Psoas muscle (tissue), 8 donors: ENCODE measurements around the gene GLDC. TPM values are rescaled to one million over a fixed set of nuclear protein-coding genes. Genes with fewer than 3 reads are reported as not detected.

ENCODE experiments used
- ATAC-seq, 4 donors: fragments of 200-7000 bp; cut with Tn5 transposase; one replicate each; pipeline ENCODE4 v1.9.1; 2020; ENCODE audit warnings: moderate library complexity in 3 of 4, mild to moderate bottlenecking in 2 of 4
- DNase-seq, 2 donors: peaks; one replicate each; pipeline ENCODE4 v3.0.0-alpha.2; 2020
- H3K27ac ChIP-seq: fragments of 200-600 bp; one replicate; pipeline ENCODE4 v1.8.0; 2022
- H3K27me3 ChIP-seq, 3 donors: fragments of 200-600 bp in 1 of 3; one replicate each; pipeline versions ENCODE4 v1.6.1 to v1.8.0; 2013 to 2022; ENCODE audit warnings: low read length in 2 of 3, mild to moderate bottlenecking in 2 of 3, moderate library complexity in 1 of 3; ENCODE audit not compliant: insufficient read depth in 3 of 3
- H3K36me3 ChIP-seq, 2 donors: fragments of 200-600 bp in 1 of 2; one replicate each; pipeline versions ENCODE4 v1.6.1 to v1.8.0; 2013 to 2022; ENCODE audit warnings: low read depth in 1 of 2, mild to moderate bottlenecking in 1 of 2, moderate library complexity in 1 of 2; ENCODE audit not compliant: insufficient read depth in 1 of 2
- H3K4me1 ChIP-seq: fragments of 200-600 bp; one replicate; pipeline ENCODE4 v1.8.0; 2022
- H3K4me3 ChIP-seq: fragments of 200-600 bp; one replicate; pipeline ENCODE4 v1.8.0; 2022; ENCODE audit warnings: mild to moderate bottlenecking
- H3K9me3 ChIP-seq: fragments of 200-600 bp; one replicate; pipeline ENCODE4 v1.8.0; 2022
- WGBS, 3 donors: extraction: QIAGEN DNeasy Blood & Tissue Kit; methylation state at CpG; one replicate each; pipeline versions ENCODE4 v1.1.6 to v1.1.7; 2013; 5-methylcytosine and 5-hydroxymethylcytosine counted together
- intact Hi-C, 2 donors: fragments of 100-400 bp; cut with DNase I; formaldehyde crosslinking; loops; one replicate each; pipeline versions ENCODE4 v1.11.0 to v1.14.2; 2022
- polyA plus RNA-seq, 3 donors: library from polyadenylated mRNA; stranded (reverse); fragments of 200-250 nt; gene quantifications; one replicate each; pipeline ENCODE4 v1.2.3, GENCODE V29; 2013
- total RNA-seq, 4 donors: library from RNA; stranded (reverse); fragmentation: NEBNext Ultra II Directional in 2 of 4; extraction: Animal tissue kit (Norgen Biotek cat#: 25700) in 2 of 4; gene quantifications; one replicate each; pipeline versions ENCODE4 v1.2.1 to v1.2.4, GENCODE V29; 2021 to 2023
- TF ChIP-seq, protein P1 (sequence below): fragments of 200-600 bp; IDR thresholded peaks from one replicate; pipeline ENCODE4 v1.8.0; 2022; ENCODE audit warnings: antibody characterized with exemption
- donor health status: healthy with polysubstance abuse.
- donor health status: DM: no; HTN: no; CAD: no; lungs with moderate emphysema.
- donor health status: Bipolar disorder and iron deficiency.
- donor health status: healthy.
- donor health status: DM: yes; HTN: yes; CAD: no.
- donor health status: DM: no; HTN: no; CAD: no.
- donor health status: DM: no; HTN: no; CAD: no.
- donor health status: DM: yes; HTN: yes; CAD: no.

GLDC gene
- total and polyA plus RNA-seq, 7 donors, result 0.30 to 2.3 (median 1.3) TPM

DNA sequence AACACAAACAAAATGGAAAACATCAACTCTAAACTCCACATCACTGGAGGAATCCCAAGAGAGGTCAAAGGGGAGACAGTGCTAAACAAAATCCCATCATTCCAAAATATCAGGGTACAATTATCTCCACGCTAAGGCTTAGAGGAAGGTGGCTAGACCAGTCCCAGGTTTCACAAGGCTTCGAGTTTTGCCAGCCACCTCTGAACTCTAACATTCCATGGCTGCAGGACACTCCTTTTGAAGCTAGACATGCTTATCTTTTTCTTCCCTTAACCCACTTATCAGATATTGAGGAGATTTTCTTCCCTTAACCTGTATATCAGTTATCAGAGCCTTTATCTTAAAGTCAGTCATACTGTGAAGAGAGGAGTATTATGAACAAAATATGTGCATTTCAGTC lies 53.3 kb downstream of the GLDC start:
- intact Hi-C loops, result no loop called here
- H3K36me3 ChIP-seq, result no peaks in the 10 kb centered on the region
- no peak overlapping the region for H3K27ac ChIP-seq
- TF ChIP-seq, protein P1, sequence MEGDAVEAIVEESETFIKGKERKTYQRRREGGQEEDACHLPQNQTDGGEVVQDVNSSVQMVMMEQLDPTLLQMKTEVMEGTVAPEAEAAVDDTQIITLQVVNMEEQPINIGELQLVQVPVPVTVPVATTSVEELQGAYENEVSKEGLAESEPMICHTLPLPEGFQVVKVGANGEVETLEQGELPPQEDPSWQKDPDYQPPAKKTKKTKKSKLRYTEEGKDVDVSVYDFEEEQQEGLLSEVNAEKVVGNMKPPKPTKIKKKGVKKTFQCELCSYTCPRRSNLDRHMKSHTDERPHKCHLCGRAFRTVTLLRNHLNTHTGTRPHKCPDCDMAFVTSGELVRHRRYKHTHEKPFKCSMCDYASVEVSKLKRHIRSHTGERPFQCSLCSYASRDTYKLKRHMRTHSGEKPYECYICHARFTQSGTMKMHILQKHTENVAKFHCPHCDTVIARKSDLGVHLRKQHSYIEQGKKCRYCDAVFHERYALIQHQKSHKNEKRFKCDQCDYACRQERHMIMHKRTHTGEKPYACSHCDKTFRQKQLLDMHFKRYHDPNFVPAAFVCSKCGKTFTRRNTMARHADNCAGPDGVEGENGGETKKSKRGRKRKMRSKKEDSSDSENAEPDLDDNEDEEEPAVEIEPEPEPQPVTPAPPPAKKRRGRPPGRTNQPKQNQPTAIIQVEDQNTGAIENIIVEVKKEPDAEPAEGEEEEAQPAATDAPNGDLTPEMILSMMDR, result no peak
- ATAC-seq, result no peak
- H3K4me3 ChIP-seq, result no peak overlapping the region
- no peaks in the 10 kb centered on the region for H3K4me1 ChIP-seq
- no peak for DNase-seq
- H3K9me3 ChIP-seq, result no peaks in the 10 kb centered on the region
- WGBS, 3 donors, result 57 to 85% (median 68%) methylated on average over 2 of the region's 2 CpGs
- no peaks in the 10 kb centered on the region for H3K27me3 ChIP-seq

DNA sequence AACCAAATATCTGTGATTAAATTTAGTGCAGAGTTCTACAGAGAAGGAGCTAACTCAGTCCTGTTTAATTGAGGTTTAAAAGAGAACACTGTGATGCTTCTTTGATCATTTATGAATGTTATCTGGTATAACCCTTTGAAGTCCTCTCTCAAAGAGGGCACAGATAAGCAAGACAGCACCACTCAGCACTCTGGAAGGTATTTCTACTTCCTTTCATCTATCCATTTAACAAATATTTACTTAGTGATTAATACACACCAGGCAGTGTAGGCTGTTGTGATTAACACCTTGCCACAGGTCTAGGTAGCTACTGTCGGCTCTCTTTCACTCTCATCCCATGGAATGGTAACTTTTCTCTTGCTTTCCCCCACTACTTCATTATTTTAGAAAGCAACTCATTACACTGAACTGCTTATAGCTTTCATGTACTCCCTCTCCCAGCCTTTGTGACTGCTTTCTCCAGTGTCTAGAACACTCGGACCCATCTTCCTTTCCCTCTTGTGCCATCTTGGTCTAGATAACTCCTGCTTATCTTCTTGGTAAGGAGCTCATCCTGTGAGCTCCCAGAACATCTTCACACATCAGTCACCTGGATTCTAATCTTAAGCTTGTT lies 54.7 kb downstream of the GLDC start:
- Histone ChIP-seq H3K4me1 (no peaks in the 10 kb centered on the region), H3K27ac (no peak overlapping the region), H3K36me3 (no peaks in the 10 kb centered on the region), H3K9me3 (no peaks in the 10 kb centered on the region), H3K27me3 (no peaks in the 10 kb centered on the region), H3K4me3 (no peak overlapping the region)
- DNase-seq (no peak), ATAC-seq (no peak)
- TF ChIP-seq, protein P1, result no peak
- WGBS, 3 donors, result 83 to 88% (median 88%) methylated on average over 2 of the region's 2 CpGs
- intact Hi-C loops, result no loop called here

DNA sequence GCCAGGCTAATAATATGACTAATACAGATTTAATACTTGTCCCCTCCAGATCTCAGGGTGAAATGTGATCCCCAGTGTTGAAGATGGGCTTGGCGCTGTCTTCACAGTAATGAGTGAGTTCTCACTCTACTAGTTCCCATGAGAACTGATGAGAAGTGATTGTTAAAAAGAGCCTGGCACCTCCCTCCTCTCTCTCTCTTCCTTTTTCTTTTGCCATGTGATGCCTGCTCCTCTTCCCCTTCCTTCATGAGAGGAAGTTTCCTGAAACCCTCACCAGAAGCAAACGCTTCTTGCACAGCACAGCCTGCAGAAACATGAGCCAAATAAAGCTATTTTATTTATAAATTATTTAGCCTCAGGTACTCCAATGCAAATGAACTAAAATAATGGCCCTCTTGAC lies 55.2 kb downstream of the GLDC start:
- TF ChIP-seq, protein P1, result no peak
- DNase-seq (no peak), ATAC-seq (no peak)
- H3K27ac ChIP-seq, result no peak overlapping the region
- no peaks in the 10 kb centered on the region for H3K36me3 ChIP-seq
- intact Hi-C loops, result no loop called here
- no peaks in the 10 kb centered on the region for H3K4me1 ChIP-seq
- no peak overlapping the region for H3K4me3 ChIP-seq
- 57 to 70% (median 58%) methylated on average over 2 of the region's 2 CpGs for WGBS, 3 donors
- H3K27me3 ChIP-seq, result no peaks in the 10 kb centered on the region
- no peaks in the 10 kb centered on the region for H3K9me3 ChIP-seq

GRCh38 chr9:6584881-6585597 lies 60.5 kb downstream of the GLDC start:
- peak in 1 of 4 donors; percentile 56 for ATAC-seq
- Histone ChIP-seq H3K4me3 (no peak overlapping the region), H3K4me1 (no peaks in the 10 kb centered on the region), H3K36me3 (no peaks in the 10 kb centered on the region), H3K27ac (no peak overlapping the region), H3K27me3 (no peaks in the 10 kb centered on the region), H3K9me3 (no peaks in the 10 kb centered on the region)
- intact Hi-C loops, result loop anchor here (5.0 kb wide), 2 partner anchors 77 to 82 kb away; no protein-coding TSS in a partner anchor
- TF ChIP-seq, protein P1, result peak; percentile 54
- DNase-seq, result no peak
- WGBS, 3 donors, result 53 to 57% (median 56%) methylated on average over 5 of the region's 5 CpGs
